DOHH2 (cell line): ENCODE measurements around the gene EFNA5.

ENCODE experiments used
- H3F3A ChIP-seq: fragments of 200-600 bp; sonication (generic), shearing (Covaris generic); 2 replicates; pipeline ENCODE4 v1.6.0; 2016; ENCODE audit warnings: antibody characterized with exemption, mild to moderate bottlenecking; ENCODE audit not compliant: control insufficient read depth, insufficient read depth
- H3K27ac ChIP-seq: fragments of 200-600 bp; sonication (generic); 2 replicates; pipeline ENCODE4 v1.5.1; 2014; ENCODE audit warnings: low read depth, mild to moderate bottlenecking, low read length, moderate library complexity
- H3K27me3 ChIP-seq: fragments of 200-600 bp; sonication (generic); 2 replicates; pipeline ENCODE4 v1.6.1; 2014; ENCODE audit warnings: mild to moderate bottlenecking, low read length, mixed read lengths; ENCODE audit not compliant: control insufficient read depth
- H3K36me3 ChIP-seq: fragments of 200-600 bp; sonication (generic); 2 replicates; pipeline ENCODE4 v1.6.1; 2014; ENCODE audit warnings: mild to moderate bottlenecking, low read length, moderate library complexity, mixed read lengths; ENCODE audit not compliant: control insufficient read depth
- H3K4me1 ChIP-seq: fragments of 200-600 bp; sonication (generic); 2 replicates; pipeline ENCODE4 v1.6.1; 2014; ENCODE audit warnings: mild to moderate bottlenecking, low read length, mixed read lengths; ENCODE audit not compliant: control insufficient read depth
- H3K4me2 ChIP-seq: fragments of 200-600 bp; sonication (generic); 2 replicates; pipeline ENCODE4 v1.6.0; 2014; ENCODE audit warnings: mild to moderate bottlenecking, low read length, moderate library complexity
- H3K4me3 ChIP-seq: fragments of 200-600 bp; sonication (generic); 2 replicates; pipeline ENCODE4 v1.5.1; 2014; ENCODE audit warnings: mild to moderate bottlenecking, low read length, mixed read lengths
- H3K79me2 ChIP-seq: fragments of 200-600 bp; sonication (generic); 2 replicates; pipeline ENCODE4 v1.6.1; 2014; ENCODE audit warnings: mild to moderate bottlenecking, low read length, mixed read lengths; ENCODE audit not compliant: control insufficient read depth
- H3K9me2 ChIP-seq: fragments of 200-600 bp; sonication (generic); replicated peaks from 2 replicates; pipeline ENCODE4 v1.6.1; 2014; ENCODE audit warnings: mild to moderate bottlenecking, low read length, mixed read lengths; ENCODE audit not compliant: control insufficient read depth
- H3K9me3 ChIP-seq: fragments of 200-600 bp; sonication (generic); 2 replicates; pipeline ENCODE4 v1.6.1; 2014; ENCODE audit warnings: antibody characterized with exemption, low read length, mixed read lengths; ENCODE audit not compliant: control insufficient read depth, insufficient read depth
- H4K20me1 ChIP-seq: fragments of 200-600 bp; sonication (generic); 2 replicates; pipeline ENCODE4 v1.6.0; 2014; ENCODE audit warnings: low read depth, mild to moderate bottlenecking, antibody characterized with exemption, low read length, moderate library complexity; ENCODE audit not compliant: control insufficient read depth, insufficient read depth
- EZH2phosphoT487 ChIP-seq: fragments of 200-600 bp; sonication (generic); IDR thresholded peaks from 2 replicates; pipeline ENCODE4 v1.6.1; 2017; ENCODE audit warnings: borderline replicate concordance, mild to moderate bottlenecking, antibody characterized with exemption, low read length, moderate library complexity, mixed read lengths
- TF ChIP-seq, protein P1 (sequence below): fragments of 200-600 bp; sonication (generic); IDR thresholded peaks from one replicate; pipeline ENCODE4 v1.5.1; 2014; ENCODE audit warnings: antibody characterized with exemption, mild to moderate bottlenecking, low read depth, low read length; ENCODE audit not compliant: poor library complexity, severe bottlenecking

EFNA5 gene

GRCh38 chr5:107425541-107426031 is 245.2 kb downstream of the EFNA5 start:
- Histone ChIP-seq H3K4me3 (no peak overlapping the region), H3F3A (no peaks in the 10 kb centered on the region), H4K20me1 (no peaks in the 10 kb centered on the region), H3K9me2 (no peaks in the 10 kb centered on the region), H3K4me1 (no peaks in the 10 kb centered on the region), H3K27ac (no peak overlapping the region), H3K9me3 (no peaks in the 10 kb centered on the region), H3K27me3 (no peaks in the 10 kb centered on the region), H3K4me2 (no peak overlapping the region), H3K36me3 (no peaks in the 10 kb centered on the region), H3K79me2 (no peaks in the 10 kb centered on the region)
- TF ChIP-seq, protein P1, sequence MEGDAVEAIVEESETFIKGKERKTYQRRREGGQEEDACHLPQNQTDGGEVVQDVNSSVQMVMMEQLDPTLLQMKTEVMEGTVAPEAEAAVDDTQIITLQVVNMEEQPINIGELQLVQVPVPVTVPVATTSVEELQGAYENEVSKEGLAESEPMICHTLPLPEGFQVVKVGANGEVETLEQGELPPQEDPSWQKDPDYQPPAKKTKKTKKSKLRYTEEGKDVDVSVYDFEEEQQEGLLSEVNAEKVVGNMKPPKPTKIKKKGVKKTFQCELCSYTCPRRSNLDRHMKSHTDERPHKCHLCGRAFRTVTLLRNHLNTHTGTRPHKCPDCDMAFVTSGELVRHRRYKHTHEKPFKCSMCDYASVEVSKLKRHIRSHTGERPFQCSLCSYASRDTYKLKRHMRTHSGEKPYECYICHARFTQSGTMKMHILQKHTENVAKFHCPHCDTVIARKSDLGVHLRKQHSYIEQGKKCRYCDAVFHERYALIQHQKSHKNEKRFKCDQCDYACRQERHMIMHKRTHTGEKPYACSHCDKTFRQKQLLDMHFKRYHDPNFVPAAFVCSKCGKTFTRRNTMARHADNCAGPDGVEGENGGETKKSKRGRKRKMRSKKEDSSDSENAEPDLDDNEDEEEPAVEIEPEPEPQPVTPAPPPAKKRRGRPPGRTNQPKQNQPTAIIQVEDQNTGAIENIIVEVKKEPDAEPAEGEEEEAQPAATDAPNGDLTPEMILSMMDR = no peak
- no peak for TF ChIP-seq EZH2phosphoT487

DNA sequence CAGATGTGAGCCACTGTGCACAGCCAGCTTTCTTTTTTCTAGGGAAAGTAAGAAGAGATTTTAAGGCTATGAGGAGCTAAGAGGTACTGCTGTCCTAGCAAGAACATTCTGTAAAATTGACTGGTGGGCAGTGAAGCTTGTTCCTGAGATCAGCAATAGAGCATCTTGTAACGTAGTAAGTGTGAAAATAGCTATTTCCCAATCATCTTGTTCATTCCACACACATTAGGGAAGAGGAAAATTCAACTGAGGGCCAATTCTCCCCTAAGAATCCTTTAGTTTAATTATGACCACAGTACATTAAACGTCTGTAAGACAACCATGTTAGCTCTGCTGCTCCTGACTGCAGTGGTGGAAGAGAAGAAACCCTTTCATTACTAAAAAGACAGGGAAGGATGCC is 246.2 kb downstream of the EFNA5 start:
- Histone ChIP-seq H3K4me1 (no peaks in the 10 kb centered on the region), H3K9me2 (no peaks in the 10 kb centered on the region), H3K27me3 (no peaks in the 10 kb centered on the region), H3K9me3 (no peaks in the 10 kb centered on the region), H4K20me1 (no peaks in the 10 kb centered on the region), H3K4me2 (no peak overlapping the region), H3K27ac (no peak overlapping the region), H3K36me3 (no peaks in the 10 kb centered on the region), H3K4me3 (no peak overlapping the region), H3K79me2 (no peaks in the 10 kb centered on the region), H3F3A (no peaks in the 10 kb centered on the region)
- TF ChIP-seq, protein P1 = no peak
- no peak for TF ChIP-seq EZH2phosphoT487

DNA sequence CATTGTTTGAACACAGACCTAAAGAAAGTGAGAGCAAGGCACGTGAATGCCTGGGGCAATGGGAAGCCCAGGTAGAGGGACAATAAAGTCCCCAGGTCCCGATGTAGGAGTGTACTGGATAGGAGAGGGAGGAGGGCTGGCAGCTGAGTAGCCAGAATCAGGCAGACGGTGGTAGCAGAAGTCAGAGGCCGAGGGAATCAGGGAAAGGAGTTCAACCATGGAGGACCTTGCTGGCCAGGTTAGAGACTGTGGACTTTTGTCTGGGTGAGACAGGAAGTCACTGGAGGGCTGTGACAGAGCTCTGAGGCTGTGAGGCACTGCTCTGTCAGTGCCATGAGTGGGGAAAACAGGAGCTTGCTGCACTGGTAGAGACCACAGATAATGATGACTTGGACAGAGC is 248.2 kb downstream of the EFNA5 start:
- no peak overlapping the region for H3K27ac ChIP-seq
- no peaks in the 10 kb centered on the region for H3K9me3 ChIP-seq
- TF ChIP-seq, protein P1 = no peak
- no peak for TF ChIP-seq EZH2phosphoT487

More for the DNA sequence above, 248.2 kb downstream of the EFNA5 start:
- Histone ChIP-seq H3K4me2 (no peak overlapping the region), H3K79me2 (no peaks in the 10 kb centered on the region), H4K20me1 (no peaks in the 10 kb centered on the region), H3K4me1 (no peaks in the 10 kb centered on the region), H3F3A (no peaks in the 10 kb centered on the region), H3K9me2 (no peaks in the 10 kb centered on the region), H3K36me3 (no peaks in the 10 kb centered on the region), H3K4me3 (no peak overlapping the region), H3K27me3 (no peaks in the 10 kb centered on the region)
